NCI-H1092 treated with DMSO at 0.1 percent for 48 hours (cell line): ENCODE measurements around the gene GIPC1.
"Not testable (repeated sequence)": the region's sequence is repeated elsewhere in the genome, so short reads cannot be mapped to it uniquely, and the experiment has no call there.

Source experiments
- DNase-seq: peaks from one replicate; lab custom pipeline; 2025; lab: John Stamatoyannopoulos, UW

The GIPC1 gene

DNA sequence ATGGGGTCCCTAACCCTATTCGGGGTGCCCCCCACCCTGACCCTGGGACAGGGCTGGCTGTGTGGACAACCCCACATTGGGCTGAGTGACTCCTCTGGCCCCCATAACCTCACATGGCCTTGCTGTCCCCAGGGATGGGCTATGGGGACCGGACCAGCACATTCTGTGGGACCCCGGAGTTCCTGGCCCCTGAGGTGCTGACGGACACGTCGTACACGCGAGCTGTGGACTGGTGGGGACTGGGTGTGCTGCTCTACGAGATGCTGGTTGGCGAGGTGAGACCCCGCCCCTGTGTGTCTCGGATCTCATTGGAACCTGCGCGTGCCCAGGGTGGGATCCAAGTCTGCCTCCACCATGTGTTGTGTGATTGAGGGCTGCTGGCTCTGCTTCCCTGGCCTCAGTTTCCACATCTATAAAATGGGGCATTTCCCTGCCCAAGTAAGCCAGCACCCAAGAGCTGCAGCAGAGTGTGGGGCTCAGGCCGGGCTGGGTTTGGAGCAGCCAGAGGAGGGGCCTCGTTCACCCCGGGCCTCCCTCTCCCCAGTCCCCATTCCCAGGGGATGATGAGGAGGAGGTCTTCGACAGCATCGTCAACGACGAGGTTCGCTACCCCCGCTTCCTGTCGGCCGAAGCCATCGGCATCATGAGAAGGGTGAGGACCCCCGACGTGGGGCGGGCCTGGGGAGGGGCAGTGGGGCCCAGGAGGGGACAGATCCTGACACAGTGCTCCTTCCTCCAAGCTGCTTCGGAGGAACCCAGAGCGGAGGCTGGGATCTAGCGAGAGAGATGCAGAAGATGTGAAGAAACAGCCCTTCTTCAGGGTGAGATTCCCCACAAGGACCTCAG, 25.7 kb downstream of the GIPC1 start:
- DNase-seq = no peak

DNA sequence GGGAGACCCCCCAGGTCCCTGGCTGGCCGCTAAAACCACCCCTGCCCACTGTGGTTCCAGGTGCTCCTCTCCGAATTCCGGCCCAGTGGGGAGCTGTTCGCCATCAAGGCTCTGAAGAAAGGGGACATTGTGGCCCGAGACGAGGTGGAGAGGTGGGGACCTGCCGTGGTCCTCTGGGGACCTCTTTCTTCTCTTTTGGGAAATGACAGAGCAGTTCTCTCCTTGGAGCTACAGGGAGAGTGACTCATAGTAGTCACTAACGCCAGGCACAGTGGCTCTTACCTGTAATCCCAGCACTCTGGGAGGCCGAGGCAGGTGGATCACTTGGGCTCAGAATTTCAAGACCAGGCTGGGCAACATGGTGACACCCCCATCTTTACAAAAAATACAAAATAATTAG, 28.1 kb downstream of the GIPC1 start:
- DNase-seq = no peak

DNA sequence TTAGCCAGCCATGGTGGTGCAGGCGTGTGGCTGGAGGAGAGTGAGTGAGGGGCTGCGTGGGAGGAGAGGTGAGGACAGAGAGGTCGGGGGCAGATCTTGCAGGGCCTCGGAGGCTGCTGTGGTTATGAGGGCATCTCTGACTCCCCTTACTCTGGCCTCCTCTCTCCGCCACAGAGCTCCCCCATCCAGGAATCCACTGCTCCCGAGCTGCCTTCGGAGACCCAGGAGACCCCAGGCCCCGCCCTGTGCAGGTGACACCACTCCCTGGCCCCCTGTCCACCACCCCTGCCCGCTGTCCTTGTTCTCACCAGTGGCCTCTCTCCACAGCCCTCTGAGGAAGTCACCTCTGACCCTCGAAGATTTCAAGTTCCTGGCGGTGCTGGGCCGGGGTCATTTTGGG, 28.5 kb downstream of the GIPC1 start:
- DNase-seq = no peak

DNA sequence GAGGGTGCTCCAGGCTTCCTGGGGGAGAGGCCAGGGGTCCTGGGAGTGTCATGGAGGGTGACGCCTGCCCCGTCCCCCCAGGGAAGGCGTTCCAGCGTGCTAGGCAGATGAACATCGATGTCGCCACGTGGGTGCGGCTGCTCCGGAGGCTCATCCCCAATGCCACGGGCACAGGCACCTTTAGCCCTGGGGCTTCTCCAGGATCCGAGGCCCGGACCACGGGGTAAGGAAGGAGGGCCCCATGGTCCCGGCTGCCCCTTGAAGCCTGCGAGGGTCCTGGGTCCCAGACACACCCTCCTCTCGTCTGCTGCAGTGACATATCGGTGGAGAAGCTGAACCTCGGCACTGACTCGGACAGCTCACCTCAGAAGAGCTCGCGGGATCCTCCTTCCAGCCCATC, 32.2 kb downstream of the GIPC1 start:
- DNase-seq = no peak

DNA sequence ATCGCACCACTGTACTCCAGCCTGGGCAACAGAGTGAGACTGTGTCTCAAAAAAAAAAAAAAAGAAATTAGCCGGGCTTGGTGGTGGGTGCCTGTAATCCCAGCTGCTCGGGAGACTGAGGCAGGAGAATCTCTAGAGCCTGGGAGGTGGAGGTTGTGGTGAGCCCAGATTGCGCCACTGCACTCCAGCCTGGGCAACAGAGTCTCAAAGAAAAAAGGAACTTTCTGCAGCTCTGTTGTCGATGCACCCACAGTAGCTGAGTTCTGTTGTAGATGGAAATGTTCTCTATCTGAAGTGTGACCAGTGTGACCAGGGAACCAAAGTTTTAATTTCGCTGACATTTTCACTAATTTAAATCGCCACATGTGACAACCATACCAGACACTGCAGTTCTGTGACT, 33.5 kb downstream of the GIPC1 start:
- not testable (repeated sequence) for DNase-seq

DNA sequence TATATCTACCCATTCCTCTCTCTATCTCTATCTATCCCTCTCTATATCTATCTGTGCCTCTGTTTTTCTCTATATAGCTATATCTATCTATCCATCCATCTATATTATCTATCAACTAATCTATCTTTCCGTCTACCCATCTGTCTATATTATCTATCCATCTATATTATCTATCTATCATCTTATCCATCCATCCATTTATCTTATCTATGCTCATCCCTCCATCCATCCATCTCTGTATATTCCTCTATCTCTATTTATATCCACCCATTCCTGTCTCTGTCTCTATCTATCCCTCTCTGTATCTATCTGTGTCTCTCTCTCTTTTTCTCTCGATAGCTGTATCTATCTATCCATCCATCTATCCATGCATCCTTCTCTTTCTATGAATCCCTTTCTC, 35.0 kb downstream of the GIPC1 start:
- no peak for DNase-seq

DNA sequence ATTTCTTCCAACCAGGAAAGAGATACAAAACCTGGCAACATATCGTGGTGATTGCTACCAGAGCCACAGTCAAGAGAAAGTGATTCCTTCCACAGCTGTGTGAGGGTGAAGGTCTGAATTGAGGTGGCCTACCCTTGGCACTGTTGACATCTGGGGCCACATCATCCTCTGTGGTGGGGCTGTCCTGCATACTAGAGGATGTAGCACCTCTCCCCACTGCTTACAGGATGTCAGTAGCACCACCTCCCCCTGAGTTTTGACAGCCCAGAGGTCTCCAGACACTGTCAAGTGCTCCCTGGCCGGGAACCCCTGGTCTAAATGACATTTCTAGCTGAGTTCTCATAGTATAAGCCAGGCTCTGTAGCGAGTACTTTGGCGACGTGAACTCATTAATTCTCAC, 36.2 kb downstream of the GIPC1 start:
- DNase-seq = no peak

DNA sequence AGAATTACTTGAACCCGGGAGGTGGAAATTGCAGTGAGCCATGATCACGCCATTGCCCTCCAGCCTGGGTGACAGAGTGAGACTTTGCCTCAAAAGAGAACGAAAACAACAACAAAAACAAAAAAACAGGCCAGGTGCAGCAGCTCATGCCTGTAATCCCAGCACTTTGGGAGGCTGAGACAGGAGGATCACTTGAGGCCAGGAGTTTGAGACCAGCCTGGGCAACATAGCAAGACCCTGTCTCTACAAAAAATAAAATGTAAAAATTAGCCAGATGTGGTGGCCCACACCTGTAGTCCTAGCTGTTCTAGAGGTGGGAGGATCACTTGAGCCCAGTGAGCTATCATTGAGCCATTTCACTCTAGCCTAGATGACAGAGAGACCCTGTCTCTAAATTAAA, 43.6 kb downstream of the GIPC1 start:
- DNase-seq = not testable (repeated sequence)

DNA sequence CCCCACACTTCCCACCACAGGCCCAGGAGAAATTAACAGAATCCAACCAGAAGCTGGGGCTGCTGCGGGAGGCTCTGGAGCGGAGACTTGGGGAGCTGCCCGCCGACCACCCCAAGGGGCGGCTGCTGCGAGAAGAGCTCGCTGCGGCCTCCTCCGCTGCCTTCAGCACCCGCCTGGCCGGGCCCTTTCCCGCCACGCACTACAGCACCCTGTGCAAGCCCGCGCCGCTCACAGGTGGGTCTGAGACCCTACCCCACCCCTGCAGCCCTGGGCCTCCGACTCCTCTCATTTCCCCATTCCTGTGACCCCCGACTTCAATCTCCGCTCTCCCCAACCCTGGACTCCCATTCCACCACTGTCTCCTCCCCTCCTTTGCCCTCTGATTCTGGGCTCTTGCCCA, 45.1 kb downstream of the GIPC1 start:
- no peak for DNase-seq

DNA sequence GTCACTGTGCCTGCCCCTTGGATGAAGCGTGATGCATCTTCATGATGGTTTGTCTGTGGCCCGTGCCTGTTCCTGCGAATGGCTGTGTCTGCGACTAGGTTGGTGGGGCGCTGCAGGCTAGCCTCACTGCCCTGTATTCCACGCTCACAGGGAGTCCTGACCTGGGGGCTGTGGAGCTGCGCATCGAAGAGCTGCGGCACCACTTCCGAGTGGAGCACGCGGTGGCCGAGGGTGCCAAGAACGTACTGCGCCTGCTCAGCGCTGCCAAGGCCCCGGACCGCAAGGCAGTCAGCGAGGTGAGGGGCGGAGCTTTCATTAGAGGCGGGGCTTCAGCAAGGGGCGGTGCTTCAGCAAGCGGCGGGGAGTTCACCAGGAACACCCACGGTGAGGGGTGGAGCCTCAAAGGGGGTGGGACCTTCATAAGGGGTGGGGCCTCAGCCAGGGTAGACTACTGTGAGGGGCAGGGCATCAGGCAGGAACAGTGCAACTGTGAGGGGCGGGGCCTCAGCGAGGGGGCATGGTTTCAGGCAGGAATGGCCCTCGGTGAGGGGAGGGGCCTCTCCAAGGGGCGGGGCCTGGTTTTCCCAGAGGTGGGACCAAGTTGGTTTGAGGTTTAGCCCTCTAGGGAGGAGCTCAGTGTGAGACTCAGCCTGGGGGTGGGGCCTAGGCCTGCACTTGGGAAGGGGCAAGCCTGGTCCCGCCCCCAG, 45.6 kb downstream of the GIPC1 start:
- DNase-seq = no peak

DNA sequence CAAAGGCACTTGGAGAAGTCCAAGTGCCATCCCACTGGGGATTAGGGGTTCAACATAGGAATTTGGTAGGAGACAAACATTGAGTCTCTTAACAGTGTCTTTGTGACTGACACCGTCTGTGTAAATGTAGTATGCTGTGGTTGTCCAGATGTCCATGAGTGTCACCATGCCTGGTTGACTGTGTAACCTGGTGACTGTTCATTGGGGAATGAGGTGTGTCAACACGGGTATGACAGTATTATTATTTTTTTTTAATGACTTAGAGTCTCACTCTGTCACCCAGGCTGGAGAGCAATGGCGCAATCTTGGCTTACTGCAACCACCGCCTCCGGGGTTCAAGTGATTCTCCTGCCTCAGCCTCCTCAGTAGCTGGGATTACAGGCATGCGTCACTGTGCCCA, 46.6 kb downstream of the GIPC1 start:
- DNase-seq = no peak

DNA sequence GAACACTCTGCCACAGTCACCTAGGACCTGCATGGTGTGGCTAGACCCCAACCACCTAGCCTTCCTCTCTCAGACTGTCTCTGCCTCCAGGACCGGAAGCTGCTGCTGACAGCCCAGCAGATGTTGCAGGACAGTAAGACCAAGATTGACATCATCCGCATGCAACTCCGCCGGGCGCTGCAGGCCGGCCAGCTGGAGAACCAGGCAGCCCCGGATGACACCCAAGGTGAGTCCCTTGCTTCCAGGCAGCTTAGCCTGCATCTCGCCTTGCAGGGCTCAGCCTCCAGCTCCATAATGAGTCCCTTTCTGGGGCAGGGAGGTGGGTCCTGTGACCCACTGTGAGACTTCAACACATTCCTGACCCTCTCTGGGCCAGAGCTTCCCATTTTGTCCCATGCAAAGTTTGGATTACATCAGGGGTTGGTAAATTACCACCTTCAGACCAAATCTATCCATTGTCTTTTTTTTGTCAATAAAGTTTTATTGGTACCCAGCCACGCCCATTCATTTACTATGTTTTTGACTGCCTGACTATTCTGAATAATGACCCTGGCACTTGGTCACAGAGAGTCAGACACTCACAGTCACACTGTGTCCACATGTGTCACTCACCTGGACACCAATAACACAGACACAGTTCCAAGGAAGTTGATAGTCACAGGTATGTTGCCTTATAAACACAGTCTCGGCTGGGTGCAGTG, 49.4 kb downstream of the GIPC1 start:
- DNase-seq = no peak

DNA sequence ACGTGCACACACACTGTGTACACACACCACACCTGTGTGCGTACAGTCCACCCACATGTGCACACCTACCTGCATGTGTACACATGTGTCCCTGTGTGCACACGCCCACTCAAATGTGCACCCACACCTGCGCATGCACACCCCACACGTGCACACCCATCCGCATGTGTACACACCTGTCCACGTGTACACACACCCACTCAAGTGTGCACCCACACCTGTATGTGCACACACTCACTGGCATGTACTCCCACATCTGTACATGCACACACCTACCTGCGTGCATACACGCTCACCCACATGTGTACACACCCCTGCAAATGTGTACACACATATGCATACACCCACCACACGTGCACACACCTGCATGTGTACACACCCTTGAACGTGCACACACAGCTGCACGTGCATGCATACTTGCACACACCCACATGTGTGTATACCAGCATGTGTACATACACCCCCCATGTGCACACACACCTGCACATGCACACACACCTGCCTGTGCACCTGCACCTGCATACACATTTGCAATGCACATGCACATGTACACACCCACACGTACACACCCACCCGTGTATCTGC, 52.2 kb downstream of the GIPC1 start:
- no peak for DNase-seq

DNA sequence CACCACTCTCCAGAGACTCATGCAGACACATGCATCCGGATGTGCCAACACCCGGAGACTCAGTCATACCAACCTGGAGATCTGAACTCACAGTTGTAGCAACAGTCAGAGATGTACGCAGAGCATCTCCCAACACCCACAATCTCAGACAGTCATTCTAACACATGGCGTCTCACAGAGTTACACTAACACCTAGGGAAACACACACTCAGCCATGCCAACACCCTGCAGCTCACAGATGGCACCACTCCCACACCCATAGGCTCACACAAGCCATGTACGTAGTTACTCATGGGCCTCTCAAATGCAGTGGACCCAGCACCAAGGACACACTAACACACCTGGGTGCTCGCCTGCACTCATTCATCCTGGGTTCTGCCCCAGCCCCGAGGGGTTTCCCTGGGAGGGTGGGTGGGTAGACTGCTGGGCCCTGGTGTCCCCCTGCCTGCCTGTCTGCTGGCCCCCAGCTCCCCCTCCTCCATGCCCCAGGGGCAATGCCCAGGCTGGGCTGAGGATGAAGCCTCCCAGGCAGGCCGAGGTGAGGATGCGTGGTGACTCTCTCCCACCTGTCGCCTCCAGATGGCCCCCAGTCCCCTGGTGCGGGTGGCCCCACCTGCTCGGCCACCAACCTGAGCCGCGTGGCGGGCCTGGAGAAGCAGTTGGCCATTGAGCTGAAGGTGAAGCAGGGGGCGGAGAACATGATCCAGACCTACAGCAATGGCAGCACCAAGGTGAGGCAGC, 52.9 kb downstream of the GIPC1 start:
- DNase-seq = no peak

DNA sequence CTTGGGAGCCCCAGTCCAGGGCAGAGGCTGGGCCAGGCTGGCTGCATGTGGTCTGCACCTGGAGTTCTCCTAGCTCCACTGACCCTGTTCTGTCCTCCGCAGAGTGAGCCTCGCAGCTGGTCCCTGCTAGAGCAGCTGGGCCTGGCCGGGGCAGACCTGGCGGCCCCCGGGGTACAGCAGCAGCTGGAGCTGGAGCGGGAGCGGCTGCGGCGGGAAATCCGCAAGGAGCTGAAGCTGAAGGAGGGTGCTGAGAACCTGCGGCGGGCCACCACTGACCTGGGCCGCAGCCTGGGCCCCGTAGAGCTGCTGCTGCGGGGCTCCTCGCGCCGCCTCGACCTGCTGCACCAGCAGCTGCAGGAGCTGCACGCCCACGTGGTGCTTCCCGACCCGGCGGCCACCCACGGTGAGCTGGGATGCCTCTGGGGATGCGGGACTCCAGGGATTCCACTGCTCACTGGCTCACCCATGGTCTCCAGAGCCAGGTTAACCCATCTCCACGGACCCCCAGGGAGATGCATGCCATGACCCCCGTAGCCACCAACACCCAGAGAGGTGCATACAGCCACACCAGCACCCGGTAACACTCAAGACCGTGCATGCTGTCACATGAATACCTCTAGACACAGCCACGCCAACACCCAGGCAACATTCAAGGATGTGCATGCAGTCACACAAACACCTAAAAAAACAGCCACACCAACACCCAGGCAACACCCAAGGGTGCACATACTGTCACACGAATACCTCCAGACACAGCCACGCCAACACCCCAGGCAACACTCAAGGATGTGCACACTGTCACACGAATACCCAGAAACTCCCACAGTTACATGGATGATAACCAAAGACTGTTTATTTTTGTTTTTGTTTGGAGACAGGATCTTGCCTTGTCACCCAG, 54.6 kb downstream of the GIPC1 start:
- no peak for DNase-seq

DNA sequence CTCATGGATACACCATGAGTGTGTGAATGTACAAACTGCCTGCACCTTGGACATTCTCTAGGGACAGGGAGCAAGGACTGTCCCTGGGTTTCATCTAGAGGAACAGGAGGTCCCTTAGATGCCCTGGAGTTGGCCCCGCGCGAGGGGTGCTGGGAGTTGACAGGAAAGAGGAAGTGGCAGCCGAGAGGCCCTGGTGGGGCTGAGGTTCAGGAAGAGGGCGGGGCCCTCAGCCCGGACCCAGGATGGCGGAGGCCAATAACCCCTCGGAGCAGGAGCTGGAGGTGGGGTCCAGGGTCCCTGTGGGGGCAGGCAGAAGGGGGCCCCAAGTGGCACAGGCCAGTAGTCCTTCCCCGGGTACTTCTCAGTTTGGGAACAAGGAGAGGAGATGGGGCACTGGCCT, 55.9 kb downstream of the GIPC1 start:
- DNase-seq = no peak

DNA sequence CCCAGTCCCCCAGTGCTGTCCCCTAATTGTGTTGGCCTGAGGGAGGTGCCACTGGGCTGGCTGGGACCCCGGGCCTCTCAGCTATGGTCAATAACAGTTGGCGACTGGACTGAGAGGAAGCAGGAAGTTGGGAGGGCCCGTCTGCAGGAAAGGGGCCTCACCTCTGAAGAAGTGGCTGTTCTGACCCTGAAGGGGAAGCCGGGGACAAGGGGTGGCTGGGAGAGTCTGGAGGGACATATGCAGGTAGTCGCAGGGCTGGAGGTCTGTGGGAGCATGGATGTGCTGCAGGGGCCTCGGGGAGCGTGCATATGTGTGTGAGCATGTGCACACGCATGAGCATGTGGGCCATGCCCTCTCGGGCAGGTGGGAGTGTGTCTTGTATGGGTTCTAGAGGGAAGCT, 56.9 kb downstream of the GIPC1 start:
- DNase-seq = no peak

DNA sequence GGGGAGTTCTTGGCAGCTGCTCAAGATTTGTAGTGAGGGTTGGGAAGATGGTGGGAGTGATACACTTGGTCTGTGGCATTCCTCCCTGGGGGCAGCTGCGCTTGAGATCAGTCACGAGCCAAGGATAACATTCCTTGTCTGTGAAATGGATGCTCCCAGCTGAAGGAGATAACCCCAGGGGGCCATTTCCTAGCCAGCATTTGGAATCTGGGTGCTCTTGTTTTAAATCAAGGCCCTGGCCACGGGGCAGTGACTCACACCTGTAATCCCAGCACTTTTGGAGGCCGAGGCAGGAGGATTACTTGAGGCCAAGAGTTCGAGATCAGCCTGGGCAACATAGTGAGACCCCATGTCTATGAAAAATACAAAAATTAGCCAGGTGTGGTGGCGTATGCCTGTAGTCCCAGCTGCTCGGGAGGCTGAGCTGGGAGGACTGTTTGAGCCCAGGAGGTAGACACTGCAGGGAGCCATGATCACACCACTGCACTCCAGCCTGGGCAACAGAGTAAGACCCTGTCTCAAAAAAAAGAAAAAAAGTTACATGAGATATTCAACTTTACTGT, 58.3 kb downstream of the GIPC1 start:
- DNase-seq = no peak

DNA sequence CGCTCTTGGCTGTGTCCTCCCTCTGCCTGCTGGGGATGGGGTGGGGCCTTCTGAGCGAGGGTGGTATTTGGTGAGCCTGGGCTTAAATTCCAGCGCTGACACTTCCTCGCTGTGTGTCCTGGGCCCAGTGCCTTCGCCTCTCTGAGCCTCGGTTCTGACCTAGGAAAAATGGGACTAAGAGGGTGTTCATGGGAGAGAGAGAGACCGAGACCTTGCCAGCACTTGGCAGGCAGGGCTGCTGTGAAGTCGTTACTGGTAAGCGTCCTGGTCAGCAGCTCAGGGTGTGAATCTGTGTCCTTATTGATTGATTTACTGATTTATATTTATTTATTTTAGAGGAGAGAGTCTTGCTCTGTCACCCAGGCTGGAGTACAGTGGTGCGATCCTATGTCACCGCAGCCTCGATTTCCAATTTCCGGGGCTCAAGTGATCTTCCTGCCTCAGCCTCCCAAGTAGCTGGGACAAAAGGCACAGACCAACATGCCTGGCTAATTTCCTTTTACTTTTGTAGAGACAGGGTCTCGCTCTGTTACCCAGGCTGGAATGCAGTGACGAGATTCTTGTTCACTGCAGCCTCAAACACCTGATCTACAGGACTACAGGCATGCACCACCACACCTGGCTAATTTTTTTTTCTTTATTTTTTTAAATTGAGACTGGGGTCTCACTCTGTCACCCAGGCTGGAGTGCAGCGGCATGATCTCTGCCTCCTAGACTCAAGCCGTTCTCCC, 60.4 kb downstream of the GIPC1 start:
- no peak for DNase-seq
